HepG2 (cell line): ENCODE data around the gene COL5A1. TPM values are rescaled to one million over a fixed set of nuclear protein-coding genes. Genes with fewer than 3 reads are reported as not detected.

ENCODE experiments used
- ATAC-seq: fragments of 200-7000 bp; cut with Tn5 transposase; 3 replicates; pipeline ENCODE4 v1.9.1; 2020; ENCODE audit warnings: mild to moderate bottlenecking, moderate library complexity
- BruUV-seq: library from RNA; stranded (reverse); fragments of 400-500 nt; replicated peaks from 2 replicates; lab custom pipeline; 2021; lab: Mats Ljungman, UMichigan
- CTCF ChIA-PET: fragments of 300-600 bp; formaldehyde crosslinking; extraction: SDS; loops from one replicate; lab custom pipeline; 2021; ENCODE audit warnings: low total read pairs, inconsistent platforms, low intra/inter-chr PET ratio; lab: Yijun Ruan, JAX
- POLR2A ChIA-PET: fragments of 350-600 bp; sonication (Branson Sonifier 250); formaldehyde crosslinking; loops from one replicate; lab custom pipeline; 2020; ENCODE audit warnings: antibody characterized with exemption, inconsistent platforms; lab: Yijun Ruan, JAX
- DNase-seq: peaks from one replicate; pipeline ENCODE4 v3.0.0-alpha.2; 2015; ENCODE audit warnings: low spot score
- FAIRE-seq: peaks from 3 replicates; lab custom pipeline; 2011; peaks lifted over from hg19 to GRCh38; lab: Jason Lieb, UNC
- H2AFZ ChIP-seq: one replicate; pipeline ENCODE4 v1.6.1; 2011; ENCODE audit warnings: low read length, inconsistent platforms
- H3K27ac ChIP-seq: fragments of 300-600 bp; 3 replicates; pipeline ENCODE4 v1.8.0; 2011; ENCODE audit warnings: mixed run types, mild to moderate bottlenecking, mixed read lengths, low read length, inconsistent platforms; ENCODE audit not compliant: insufficient read depth; ENCODE audit errors: extremely low read length
- H3K27me3 ChIP-seq, 2 experiments: fragments of 200-600 bp in 1 of 2; 2 replicates in 1 of 2; 3 replicates in 1 of 2; pipeline versions ENCODE4 v1.6.0 to v1.8.0; 2011; ENCODE audit warnings: low read length in 2 of 2, mild to moderate bottlenecking in 2 of 2, moderate library complexity in 2 of 2, inconsistent platforms in 1 of 2; ENCODE audit not compliant: insufficient read depth in 2 of 2, control insufficient read depth in 1 of 2
- H3K36me3 ChIP-seq, 2 experiments: fragments of 200-600 bp in 1 of 2; replicated peaks in 1 of 2; 2 replicates in 1 of 2; 3 replicates in 1 of 2; pipeline versions ENCODE4 v1.5.1 to v1.8.0; 2011; ENCODE audit warnings: low read length in 2 of 2, inconsistent platforms in 1 of 2; ENCODE audit not compliant: insufficient read depth in 2 of 2, control insufficient read depth in 1 of 2
- H3K4me1 ChIP-seq: 2 replicates; pipeline ENCODE4 v1.5.1; 2012; ENCODE audit warnings: low read length, inconsistent platforms; ENCODE audit not compliant: insufficient read depth
- H3K4me2 ChIP-seq: 2 replicates; pipeline ENCODE4 v1.6.0; 2011; ENCODE audit warnings: low read depth, low read length, inconsistent platforms
- H3K4me3 ChIP-seq, 3 experiments: fragments of 200-600 bp in 1 of 3; sonication (generic), shearing (Covaris generic) in 1 of 3; replicated peaks in 1 of 3; 2 replicates each; pipeline ENCODE4 v1.5.1; 2011 to 2016; ENCODE audit warnings: low read length in 3 of 3, inconsistent platforms in 2 of 3, low read depth in 2 of 3, mild to moderate bottlenecking in 2 of 3, control low read depth in 1 of 3, mixed read lengths in 1 of 3; ENCODE audit not compliant: insufficient read depth in 1 of 3
- H3K79me2 ChIP-seq: one replicate; pipeline ENCODE4 v1.6.1; 2011; ENCODE audit warnings: low read length, inconsistent platforms; ENCODE audit not compliant: insufficient read depth
- H3K9ac ChIP-seq: 2 replicates; pipeline ENCODE4 v1.6.0; 2011; ENCODE audit warnings: mild to moderate bottlenecking, low read depth, low read length, inconsistent platforms; ENCODE audit not compliant: insufficient read depth
- H3K9me3 ChIP-seq: 2 replicates; pipeline ENCODE4 v1.5.1; 2012; ENCODE audit warnings: mild to moderate bottlenecking, low read length
- H4K20me1 ChIP-seq: 2 replicates; pipeline ENCODE4 v1.6.0; 2011; ENCODE audit warnings: inconsistent platforms, mild to moderate bottlenecking, low read length, moderate library complexity; ENCODE audit not compliant: insufficient read depth
- LCORL ChIP-seq, 2 experiments: fragments of 450-650 bp in 1 of 2; sonication (generic) in 1 of 2; formaldehyde crosslinking in 1 of 2; IDR thresholded peaks; 2 replicates each; pipeline versions ENCODE4 v1.5.0 to v1.6.1; 2017 to 2020; ENCODE audit warnings: antibody characterized with exemption in 1 of 2, missing genetic modification reagents in 1 of 2
- SIX1 ChIP-seq: sonication (generic); formaldehyde crosslinking; IDR thresholded peaks from 2 replicates; pipeline ENCODE4 v1.4.0; 2020; ENCODE audit warnings: missing genetic modification reagents, borderline replicate concordance
- SMYD3 ChIP-seq: sonication (generic); formaldehyde crosslinking; IDR thresholded peaks from 2 replicates; pipeline ENCODE4 v1.8.1; 2023; ENCODE audit warnings: mild to moderate bottlenecking, missing genetic modification reagents
- SRSF4 ChIP-seq: fragments of 200-400 bp; formaldehyde crosslinking; IDR thresholded peaks from one replicate; pipeline ENCODE4 v1.6.1; 2018; ENCODE audit warnings: mild to moderate bottlenecking, low read depth, low read length, moderate library complexity; ENCODE audit not compliant: poor library complexity, severe bottlenecking
- SYNCRIP ChIP-seq: fragments of 200-400 bp; formaldehyde crosslinking; IDR thresholded peaks from 2 replicates; pipeline ENCODE4 v1.6.1; 2018; ENCODE audit warnings: mild to moderate bottlenecking, low read depth, low read length; ENCODE audit not compliant: insufficient read depth
- ZBTB21 ChIP-seq: sonication (generic); formaldehyde crosslinking; IDR thresholded peaks from 2 replicates; pipeline ENCODE4 v1.4.0; 2020; ENCODE audit warnings: missing genetic modification reagents
- ZFAT ChIP-seq: sonication (generic); formaldehyde crosslinking; conservative IDR thresholded peaks from 2 replicates; pipeline ENCODE4 v1.8.1; 2023; ENCODE audit warnings: missing genetic modification reagents, inconsistent platforms
- ZMAT3 ChIP-seq: sonication (generic); formaldehyde crosslinking; conservative IDR thresholded peaks from 2 replicates; pipeline ENCODE4 v1.7.0; 2021; ENCODE audit warnings: missing genetic modification reagents
- ZNF224 ChIP-seq: sonication (generic); formaldehyde crosslinking; IDR thresholded peaks from 2 replicates; pipeline ENCODE4 v1.5.0; 2020; ENCODE audit warnings: mild to moderate bottlenecking, missing genetic modification reagents
- WGBS: methylation state at CpG from one replicate; pipeline ENCODE4 v1.1.6; 2017; ENCODE audit warnings: low lambda C conversion rate; 5-methylcytosine and 5-hydroxymethylcytosine counted together
- in situ Hi-C: cut with HindIII; loops from 2 replicates; pipeline ENCODE4 v1.10.0; 2017; ENCODE audit warnings: low pct_unique_long_range_greater_than_20kb; ENCODE audit not compliant: extremely low pct_ligation_motif_present
- intact Hi-C: fragments of 100-400 bp; cut with micrococcal nuclease; formaldehyde crosslinking; loops from one replicate; pipeline ENCODE4 v1.10.0; 2022; ENCODE audit not compliant: unreplicated experiment
- polyA plus RNA-seq, 8 experiments: library from polyadenylated mRNA; depleted of rRNA in 3 of 8; stranded (reverse) in 7 of 8; unstranded in 1 of 8; fragments of >200 nt; fragmentation: Illumina TruSeq in 4 of 8; extraction: Trizol in 4 of 8; gene quantifications; 2 replicates each; pipeline versions ENCODE4 v1.2.1 to v1.2.3, GENCODE V29; 2011 to 2016; ENCODE audit warnings: low read depth in 4 of 8, missing spikeins in 1 of 8, mixed read lengths in 1 of 8; ENCODE audit not compliant: insufficient read depth in 1 of 8
- total RNA-seq, 5 experiments: library from RNA; depleted of rRNA; stranded (reverse); fragments of >200 nt; fragmentation: Illumina TruSeq; extraction: Trizol; gene quantifications; 2 replicates each; pipeline ENCODE4 v1.2.3, GENCODE V29; 2016; ENCODE audit warnings: low read depth in 1 of 5
- TF ChIP-seq, protein P1 (sequence below): sonication (generic); formaldehyde crosslinking; IDR thresholded peaks from 2 replicates; pipeline ENCODE4 v1.8.0; 2022; ENCODE audit warnings: mild to moderate bottlenecking, missing genetic modification reagents, moderate library complexity
- TF ChIP-seq, protein P2 (sequence below): sonication (generic); formaldehyde crosslinking; IDR thresholded peaks from 2 replicates; pipeline ENCODE4 v1.4.0; 2020; ENCODE audit warnings: mild to moderate bottlenecking, missing genetic modification reagents
- TF ChIP-seq, protein P3 (sequence below): sonication (generic); formaldehyde crosslinking; IDR thresholded peaks from 2 replicates; pipeline ENCODE4 v1.9.0; 2021; ENCODE audit warnings: missing genetic modification reagents, mild to moderate bottlenecking, borderline replicate concordance

The COL5A1 gene
- total and polyA plus RNA-seq, 2 of the 13 experiments (the other 11 are each of a cell fraction or from before 2014, with no cell fraction given): not detected

DNA sequence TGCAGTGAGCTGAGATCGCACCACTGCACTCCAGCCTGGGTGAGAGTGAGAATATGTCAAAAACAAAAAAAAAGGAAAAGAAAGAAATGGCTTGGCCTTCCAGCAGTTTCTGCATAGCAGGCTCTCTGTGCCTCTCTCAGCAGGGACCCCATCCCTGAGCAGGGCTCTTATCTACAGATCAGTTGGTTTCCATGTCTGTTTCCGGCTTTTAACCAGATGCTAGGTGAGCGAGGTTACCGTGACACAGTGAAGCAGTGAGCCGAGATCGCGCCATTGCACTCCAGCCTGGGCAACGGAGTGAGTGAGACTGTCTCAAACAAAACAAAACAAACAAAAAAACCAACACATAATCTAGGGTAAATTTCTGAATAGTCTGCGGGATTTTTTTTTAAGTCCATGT, 51.4 kb downstream of the COL5A1 start:
- Histone ChIP-seq H3K4me2 (no peak overlapping the region), H3K4me1 (no peaks in the 10 kb centered on the region), H3K79me2 (no peaks in the 10 kb centered on the region), H3K9ac (no peak overlapping the region), H2AFZ (no peak overlapping the region), H4K20me1 (no peaks in the 10 kb centered on the region; the same call in 1 of the 2 replicates), H3K27me3 (peaks cover 5 to 51% of the 10 kb centered on the region in 2 experiments; a peak in 4 of 5 replicates), H3K27ac (no peak overlapping the region), H3K9me3 (no peaks in the 10 kb centered on the region)
- intact Hi-C loops: no loop called here
- in situ Hi-C loops: no loop called here
- POLR2A ChIA-PET: no interaction called here
- BruUV-seq: no TSS peak
- no peak for FAIRE-seq
- TF ChIP-seq ZFAT (CRISPR knock-in tag) (no peak), SMYD3 (CRISPR knock-in tag) (no peak), SRSF4 (no peak), SYNCRIP (no peak), LCORL (IDR thresholded peaks at IDR 0.05) (no peak), LCORL (CRISPR knock-in tag; IDR thresholded peaks at IDR 0.05) (no peak), ZNF224 (no peak), ZBTB21 (CRISPR knock-in tag) (no peak), SIX1 (CRISPR knock-in tag) (no peak), ZMAT3 (CRISPR knock-in tag) (no peak)
- TF ChIP-seq, protein P1, sequence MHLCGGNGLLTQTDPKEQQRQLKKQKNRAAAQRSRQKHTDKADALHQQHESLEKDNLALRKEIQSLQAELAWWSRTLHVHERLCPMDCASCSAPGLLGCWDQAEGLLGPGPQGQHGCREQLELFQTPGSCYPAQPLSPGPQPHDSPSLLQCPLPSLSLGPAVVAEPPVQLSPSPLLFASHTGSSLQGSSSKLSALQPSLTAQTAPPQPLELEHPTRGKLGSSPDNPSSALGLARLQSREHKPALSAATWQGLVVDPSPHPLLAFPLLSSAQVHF: no peak
- TF ChIP-seq, protein P2, sequence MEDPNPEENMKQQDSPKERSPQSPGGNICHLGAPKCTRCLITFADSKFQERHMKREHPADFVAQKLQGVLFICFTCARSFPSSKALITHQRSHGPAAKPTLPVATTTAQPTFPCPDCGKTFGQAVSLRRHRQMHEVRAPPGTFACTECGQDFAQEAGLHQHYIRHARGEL (CRISPR knock-in tag): no peak
- TF ChIP-seq, protein P3, sequence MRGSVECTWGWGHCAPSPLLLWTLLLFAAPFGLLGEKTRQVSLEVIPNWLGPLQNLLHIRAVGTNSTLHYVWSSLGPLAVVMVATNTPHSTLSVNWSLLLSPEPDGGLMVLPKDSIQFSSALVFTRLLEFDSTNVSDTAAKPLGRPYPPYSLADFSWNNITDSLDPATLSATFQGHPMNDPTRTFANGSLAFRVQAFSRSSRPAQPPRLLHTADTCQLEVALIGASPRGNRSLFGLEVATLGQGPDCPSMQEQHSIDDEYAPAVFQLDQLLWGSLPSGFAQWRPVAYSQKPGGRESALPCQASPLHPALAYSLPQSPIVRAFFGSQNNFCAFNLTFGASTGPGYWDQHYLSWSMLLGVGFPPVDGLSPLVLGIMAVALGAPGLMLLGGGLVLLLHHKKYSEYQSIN (CRISPR knock-in tag): no peak
- TF ChIP-seq, all 625 proteins: peak for 0
- no peaks in the 10 kb centered on the region for H3K36me3 ChIP-seq
- no peak overlapping the region for H3K4me3 ChIP-seq
- WGBS: 19% methylated on average over 9 of the region's 9 CpGs
- DNase-seq (no peak), ATAC-seq (no peak)
- CTCF ChIA-PET: no interaction called here
